Measurements from ENCODE around the gene SCFD2.
A peak's percentile ranks its signal among the peaks of the same experiment; 100 is the strongest.
"Not testable (repeated sequence)": the region's sequence is repeated elsewhere in the genome, so short reads cannot be mapped to it uniquely, and the experiment has no call there.

SCFD2 gene

GRCh38 chr4:53236624-53237023 lies 129.2 kb downstream of the SCFD2 start:
- DNase-seq, result not testable (repeated sequence)

GRCh38 chr4:53235547-53235946 lies 130.3 kb downstream of the SCFD2 start:
- DNase-seq, result no peak

GRCh38 chr4:53234669-53235068 lies 131.2 kb downstream of the SCFD2 start:
- DNase-seq, result no peak

- DNase-seq, result no peak
Observed at GRCh38 chr4:53234111-53234510, 131.8 kb downstream of the SCFD2 start.

GRCh38 chr4:53233114-53233795 lies 132.6 kb downstream of the SCFD2 start:
- DNase-seq, result no peak

- no peak for DNase-seq
Observed at GRCh38 chr4:53232371-53232770, 133.5 kb downstream of the SCFD2 start.

GRCh38 chr4:53228036-53228435 lies 137.8 kb downstream of the SCFD2 start:
- DNase-seq, result no peak

- no peak for DNase-seq
Observed at GRCh38 chr4:53227451-53227850, 138.4 kb downstream of the SCFD2 start.

GRCh38 chr4:53221832-53222480 lies 143.9 kb downstream of the SCFD2 start:
- DNase-seq, result no peak

GRCh38 chr4:53219148-53219547 lies 146.7 kb downstream of the SCFD2 start:
- not testable (repeated sequence) for DNase-seq

- no peak for DNase-seq
Observed at GRCh38 chr4:53208753-53209152, 157.1 kb downstream of the SCFD2 start.

GRCh38 chr4:53205970-53206369 lies 159.9 kb downstream of the SCFD2 start:
- DNase-seq, result peak; percentile 5

- no peak for DNase-seq
Observed at GRCh38 chr4:53199356-53199755, 166.5 kb downstream of the SCFD2 start.

GRCh38 chr4:53197772-53198142 lies 168.1 kb downstream of the SCFD2 start:
- no peak for DNase-seq

GRCh38 chr4:53196882-53197771 lies 168.7 kb downstream of the SCFD2 start:
- DNase-seq, result peak; percentile 72

- DNase-seq, result no peak
Observed at GRCh38 chr4:53195815-53196661, 169.8 kb downstream of the SCFD2 start.

GRCh38 chr4:53194727-53195126 lies 171.1 kb downstream of the SCFD2 start:
- no peak for DNase-seq

GRCh38 chr4:53193111-53193510 lies 172.8 kb downstream of the SCFD2 start:
- no peak for DNase-seq

- no peak for DNase-seq
Observed at GRCh38 chr4:53192496-53192895, 173.4 kb downstream of the SCFD2 start.

- no peak for DNase-seq
Observed at GRCh38 chr4:53191997-53192396, 173.9 kb downstream of the SCFD2 start.

- peak; percentile 77 for DNase-seq
Observed at GRCh38 chr4:53189011-53189410, 176.8 kb downstream of the SCFD2 start.

- DNase-seq, result no peak
Observed at GRCh38 chr4:53186714-53187358, 179.0 kb downstream of the SCFD2 start.

Data from EL (cell line).